ENCODE results near the gene PTPN1.
"Not testable (repeated sequence)": the region's sequence is repeated elsewhere in the genome, so short reads cannot be mapped to it uniquely, and the experiment has no call there.

Gene PTPN1

DNA sequence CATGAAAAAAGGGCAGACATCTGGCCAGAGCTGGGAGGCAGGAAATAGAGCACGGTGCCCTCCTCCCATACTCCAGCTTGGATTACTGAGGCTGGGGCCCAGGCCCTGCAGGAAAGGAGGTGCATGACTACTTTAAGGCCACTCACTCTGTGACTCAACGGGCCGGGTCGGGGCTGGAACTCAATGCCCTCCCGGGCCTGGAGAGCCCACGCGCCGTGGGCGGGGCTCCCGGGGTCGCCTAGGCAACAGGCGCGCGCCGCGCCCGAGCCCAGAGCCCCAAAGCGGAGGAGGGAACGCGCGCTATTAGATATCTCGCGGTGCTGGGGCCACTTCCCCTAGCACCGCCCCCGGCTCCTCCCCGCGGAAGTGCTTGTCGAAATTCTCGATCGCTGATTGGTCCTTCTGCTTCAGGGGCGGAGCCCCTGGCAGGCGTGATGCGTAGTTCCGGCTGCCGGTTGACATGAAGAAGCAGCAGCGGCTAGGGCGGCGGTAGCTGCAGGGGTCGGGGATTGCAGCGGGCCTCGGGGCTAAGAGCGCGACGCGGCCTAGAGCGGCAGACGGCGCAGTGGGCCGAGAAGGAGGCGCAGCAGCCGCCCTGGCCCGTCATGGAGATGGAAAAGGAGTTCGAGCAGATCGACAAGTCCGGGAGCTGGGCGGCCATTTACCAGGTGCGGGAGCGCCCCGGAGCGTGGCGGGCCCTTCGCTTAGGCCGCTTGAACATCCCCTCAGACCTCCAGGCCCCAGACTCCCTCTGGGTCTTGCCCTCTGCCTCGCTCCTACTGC, at the start of gene PTPN1:
Gene PTPN1 (plus strand): TSS at position 461 of the 783 bp plus-strand sequence. CDS start 145 bp downstream, at position 606.
- DNase-seq: peak; percentile 99

DNA sequence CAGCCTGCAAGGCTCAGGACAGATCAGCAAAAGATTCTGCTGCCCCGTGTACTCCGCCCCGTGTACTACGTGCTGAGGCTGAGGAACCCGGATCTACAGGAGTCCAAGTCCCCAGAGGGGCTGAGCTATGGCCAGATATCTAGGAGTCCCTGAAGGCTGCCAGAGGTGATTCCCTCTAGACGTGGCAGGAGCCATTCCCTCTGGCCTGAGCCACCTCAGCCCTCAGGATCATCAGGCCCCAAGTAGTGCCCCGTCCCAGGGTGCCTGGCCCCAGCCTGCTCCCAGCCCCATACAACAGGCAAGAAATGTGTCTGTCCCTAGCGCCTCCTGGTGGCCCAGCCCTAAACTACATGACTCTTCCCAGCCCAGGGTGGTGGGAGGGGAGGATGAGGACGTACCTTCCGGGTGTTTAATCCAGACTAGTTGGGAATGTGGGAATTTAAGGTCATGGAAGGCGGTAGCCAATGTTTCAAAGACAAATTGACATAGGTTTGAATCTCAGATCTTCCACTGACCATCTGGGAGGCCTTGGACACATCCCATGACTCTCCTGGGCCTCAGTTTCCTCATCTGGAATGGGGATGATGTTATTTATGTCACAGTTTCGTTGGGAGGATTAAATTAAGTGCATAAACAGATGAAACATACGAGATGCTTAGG, 49.4 kb upstream of the PTPN1 start:
- peak; percentile 83 for DNase-seq

DNA sequence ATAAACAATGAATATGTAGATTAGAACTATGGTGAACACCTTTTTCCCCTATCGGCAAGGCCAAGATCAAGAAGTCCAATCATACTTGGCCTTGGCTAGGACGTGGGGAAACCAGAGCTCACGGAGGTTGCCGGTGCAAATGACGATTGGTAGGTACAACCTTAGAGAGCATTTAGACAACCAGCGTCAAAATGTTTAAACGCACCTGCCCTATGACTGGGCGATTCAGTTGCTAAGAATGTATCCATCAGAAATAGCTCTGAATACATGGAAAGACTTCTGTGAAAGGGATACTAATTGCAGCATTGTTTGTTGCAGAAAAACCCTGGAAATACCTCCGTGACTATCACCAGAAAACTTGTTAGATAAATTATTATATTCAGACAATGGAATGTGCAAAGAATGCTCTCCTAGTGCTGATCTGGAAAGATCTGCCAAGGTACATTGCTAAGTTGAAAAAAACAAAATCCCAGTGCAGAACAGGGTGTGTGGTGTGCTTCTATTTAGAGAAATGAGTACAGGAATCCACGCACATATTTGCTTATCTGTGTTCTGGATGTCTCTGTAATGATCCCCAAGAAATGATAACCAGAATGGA, 48.0 kb upstream of the PTPN1 start:
- no peak for DNase-seq

DNA sequence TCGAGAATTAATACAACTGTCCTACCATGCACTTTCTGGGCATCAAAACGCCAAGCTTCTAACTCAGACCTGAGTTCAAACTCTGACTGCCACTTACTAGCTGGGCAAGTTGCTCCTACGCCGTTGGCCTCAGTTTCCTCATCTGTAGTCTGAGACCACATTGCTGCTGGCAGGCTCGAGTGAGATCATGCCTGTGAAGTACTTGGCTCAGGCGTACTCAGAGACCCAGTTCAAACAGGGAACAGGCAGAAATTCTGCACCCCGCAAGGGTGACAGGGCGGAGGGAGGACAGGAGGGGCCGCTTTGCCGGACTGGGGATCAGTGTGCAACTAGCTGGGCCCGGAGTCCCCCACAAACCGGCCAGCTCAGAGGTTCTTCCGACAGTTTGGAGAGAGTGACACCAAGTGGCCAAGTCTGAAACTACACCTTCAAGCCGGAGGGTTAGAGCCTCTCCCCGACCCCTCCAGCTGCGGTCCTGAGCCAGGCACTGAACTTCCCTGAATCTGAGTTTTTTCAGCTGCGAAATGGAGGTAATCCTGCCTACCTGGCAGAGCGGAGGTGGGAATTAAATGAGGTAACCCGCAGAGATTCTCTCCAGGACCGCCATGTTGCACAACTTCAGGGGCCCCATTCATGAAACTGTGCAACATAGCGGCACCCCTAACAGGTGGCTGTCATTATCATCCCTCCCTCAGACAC, 46.0 kb upstream of the PTPN1 start:
- DNase-seq: peak; percentile 65

DNA sequence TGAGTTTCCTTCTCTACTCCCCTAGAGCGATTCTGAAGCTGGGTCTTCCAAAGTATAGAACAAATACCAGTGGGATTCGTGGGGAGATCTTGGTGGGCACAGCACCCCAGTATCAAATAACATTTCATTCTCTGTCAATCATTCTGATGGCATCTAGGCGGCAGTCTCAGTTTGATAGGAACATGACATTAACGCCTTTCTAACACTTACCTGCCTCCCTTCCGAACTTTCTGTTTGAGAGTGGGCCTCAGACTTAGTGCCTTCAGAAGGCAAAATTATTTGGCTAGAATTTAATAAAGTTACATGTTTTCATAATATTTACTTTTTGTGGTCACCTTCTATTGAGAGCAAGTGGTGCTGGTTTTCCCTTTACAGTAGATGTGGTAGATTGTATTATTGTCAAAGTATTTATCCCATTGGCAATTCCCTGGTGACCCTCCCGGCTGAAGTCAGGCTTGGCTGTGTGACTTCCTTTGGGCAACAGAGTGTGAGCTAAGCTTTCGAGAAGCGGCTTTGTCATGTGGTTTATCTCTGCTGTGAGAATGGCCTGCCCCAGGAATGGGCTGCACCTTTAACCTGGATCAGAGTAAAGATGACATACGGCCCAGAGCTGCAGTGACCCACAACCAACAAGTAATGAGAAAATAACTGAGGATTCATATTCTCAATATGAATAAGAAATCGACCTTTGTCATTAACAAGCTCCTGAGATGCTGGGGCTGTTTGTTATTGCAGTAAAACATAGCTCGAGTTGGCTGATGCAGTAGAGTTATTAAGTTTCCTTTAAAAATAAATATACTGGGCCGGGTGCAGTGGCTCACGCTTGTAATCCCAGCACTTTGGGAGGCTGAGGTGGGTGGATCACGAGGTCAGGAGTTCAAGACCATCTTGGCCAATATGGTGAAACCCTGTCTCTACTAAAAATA, 45.2 kb upstream of the PTPN1 start:
- no peak for DNase-seq

DNA sequence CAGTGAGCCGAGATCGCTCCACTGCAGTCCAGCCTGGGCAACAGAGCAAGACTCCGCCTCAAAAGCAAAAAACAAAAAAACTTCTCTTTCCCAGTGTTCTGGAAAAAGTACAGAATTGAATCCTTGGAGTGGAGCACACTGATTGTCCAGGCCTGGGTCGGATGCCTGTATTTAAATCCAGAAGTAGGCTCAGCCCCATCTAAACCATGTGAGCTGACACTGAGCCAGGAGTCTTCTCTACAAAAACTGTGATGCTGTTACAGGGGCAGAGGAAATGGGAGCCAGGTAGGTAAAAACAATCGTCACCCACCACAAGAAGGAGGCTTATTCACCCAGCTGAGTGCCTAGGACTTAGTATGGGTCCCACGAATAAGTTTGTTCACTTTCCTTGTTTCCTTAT, 43.0 kb upstream of the PTPN1 start:
- no peak for DNase-seq

DNA sequence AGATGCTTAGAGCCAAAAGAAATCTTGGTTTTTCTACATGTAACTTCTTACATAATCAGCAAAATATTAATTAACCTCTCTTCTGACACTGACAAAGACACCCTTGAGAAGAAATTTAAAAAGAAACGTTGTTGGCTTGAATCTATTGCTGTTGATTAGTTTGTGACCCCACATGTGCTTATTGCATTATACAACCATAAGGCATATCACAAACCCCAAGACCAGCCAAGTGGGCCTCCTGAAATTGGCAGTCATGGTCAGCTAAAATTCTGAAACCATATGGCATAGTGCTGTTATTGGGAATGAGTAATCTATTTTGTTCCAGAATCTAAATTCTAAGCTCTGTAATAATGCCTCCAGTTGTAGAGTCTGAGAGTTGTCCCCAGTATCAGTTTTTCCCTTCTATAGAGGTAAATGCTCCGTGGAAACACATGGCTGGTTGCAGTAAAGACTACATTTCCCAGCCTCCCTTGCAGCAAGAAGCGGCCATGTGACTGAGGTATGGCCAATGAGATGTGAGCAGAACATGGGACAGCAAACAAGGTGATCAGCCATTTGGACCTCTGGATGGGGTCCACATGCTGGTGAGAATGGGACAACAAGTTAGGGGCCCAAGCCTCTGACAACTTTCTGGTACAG, 42.3 kb upstream of the PTPN1 start:
- peak; percentile 61 for DNase-seq

DNA sequence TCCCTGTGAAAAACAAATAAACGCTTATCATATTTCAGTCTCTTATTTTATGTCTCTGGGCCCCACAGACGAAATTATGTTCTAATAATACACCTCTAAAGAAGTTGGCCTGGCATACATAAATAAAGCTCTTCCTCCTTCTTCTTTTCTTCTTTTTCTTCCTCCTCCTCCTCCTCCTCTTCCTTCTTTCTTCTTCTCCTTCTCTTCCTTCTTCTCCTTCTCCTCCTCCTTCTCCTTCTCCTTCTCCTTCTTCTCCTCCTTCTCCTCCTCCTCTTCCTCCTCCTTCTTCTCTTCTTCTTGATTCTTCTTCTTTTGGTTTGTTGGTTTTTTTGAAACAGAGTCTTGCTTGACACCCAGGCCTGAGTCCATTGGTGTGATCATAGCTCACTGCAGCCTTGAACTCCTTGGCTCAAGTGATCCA, 41.8 kb upstream of the PTPN1 start:
- no peak for DNase-seq

DNA sequence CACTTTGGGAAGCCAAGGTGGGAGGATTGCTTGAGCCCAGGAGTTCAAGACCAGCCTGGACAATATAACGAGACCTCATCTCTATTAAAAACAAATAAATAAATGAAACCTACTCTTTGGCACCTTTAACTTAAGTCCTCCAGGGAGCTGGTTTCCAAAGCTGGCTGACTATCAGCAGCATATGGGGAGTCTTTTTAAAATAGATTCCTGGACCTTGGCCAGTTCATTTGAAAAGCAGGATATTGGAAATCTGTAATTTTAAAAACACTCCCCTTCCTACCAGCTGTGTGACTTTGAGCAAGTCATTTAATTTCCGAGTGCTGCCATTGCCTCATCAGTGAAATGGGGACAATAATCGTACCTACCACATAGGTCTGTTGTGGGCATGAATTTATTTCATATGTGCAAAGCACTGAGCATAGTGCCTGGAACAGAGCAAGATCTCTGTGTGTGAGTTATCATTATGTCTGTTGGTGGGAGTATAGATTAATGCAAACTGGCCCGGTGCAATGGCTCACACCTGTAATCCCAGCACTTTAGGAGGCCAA, 40.9 kb upstream of the PTPN1 start:
- DNase-seq: no peak

DNA sequence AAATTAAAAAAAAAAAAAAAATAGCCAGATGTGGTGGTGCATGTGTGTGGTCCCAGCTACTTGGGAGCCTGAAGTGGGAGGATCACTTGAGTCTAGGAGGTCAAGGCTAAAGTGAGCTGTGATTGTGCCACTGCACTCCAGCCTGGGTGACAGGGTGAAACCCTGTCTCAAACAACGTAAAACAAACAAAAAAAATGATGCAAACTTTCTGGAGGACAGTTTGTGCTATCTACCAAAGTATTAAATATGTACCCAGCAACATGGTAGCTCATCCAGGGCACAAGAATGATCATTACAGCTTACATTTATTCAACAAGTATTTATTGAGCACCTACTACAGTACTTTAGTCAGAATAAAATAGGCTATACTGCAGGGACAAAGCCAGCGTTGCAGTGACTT, 40.4 kb upstream of the PTPN1 start:
- no peak for DNase-seq

DNA sequence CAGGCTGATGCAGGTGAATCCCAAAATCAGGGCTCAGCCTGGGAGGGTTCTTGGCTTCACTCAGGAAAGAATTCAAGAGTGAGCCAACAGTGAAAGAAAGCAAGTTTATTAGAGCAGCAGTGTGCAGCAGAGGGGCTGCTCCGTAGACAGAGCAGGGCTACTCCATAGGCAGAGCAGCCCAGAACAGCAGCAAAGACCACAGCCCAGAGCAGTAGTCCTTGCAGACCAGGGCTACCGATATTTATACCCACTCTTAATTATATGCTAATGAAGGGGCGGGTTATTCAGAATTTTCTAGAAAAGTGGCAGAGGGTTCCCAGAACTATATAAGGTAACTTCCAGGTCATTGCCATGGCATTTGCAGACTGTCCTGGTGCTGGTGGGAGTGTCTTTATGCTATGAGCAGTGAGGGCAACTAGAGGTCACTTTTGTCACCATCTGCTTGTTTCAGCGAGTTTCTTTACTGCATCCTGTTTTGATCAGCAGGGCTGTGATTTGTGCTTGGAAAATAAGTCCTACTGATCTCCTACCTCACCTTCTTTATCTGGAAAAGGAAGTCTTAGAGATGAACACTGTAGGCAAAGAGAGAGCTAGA, 39.8 kb upstream of the PTPN1 start:
- DNase-seq: peak; percentile 33

DNA sequence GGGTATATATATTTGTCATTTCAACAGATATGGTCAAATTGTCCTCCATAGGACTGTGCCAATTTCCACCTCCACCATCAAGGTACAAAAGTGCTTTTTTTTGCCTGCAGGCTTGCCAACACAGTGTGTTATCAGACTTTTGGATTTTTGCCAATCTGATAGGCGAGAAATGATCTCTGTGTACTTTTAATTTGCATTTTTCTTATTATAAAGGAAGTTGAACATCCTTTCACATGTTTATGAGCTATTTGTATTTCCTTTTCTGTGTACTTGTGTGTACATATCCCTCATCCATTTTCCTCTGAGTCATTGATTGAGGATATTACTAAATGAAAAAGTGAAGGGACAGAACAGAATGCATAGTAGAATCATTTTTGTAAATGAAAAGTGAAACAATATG, 39.0 kb upstream of the PTPN1 start:
- DNase-seq: no peak

DNA sequence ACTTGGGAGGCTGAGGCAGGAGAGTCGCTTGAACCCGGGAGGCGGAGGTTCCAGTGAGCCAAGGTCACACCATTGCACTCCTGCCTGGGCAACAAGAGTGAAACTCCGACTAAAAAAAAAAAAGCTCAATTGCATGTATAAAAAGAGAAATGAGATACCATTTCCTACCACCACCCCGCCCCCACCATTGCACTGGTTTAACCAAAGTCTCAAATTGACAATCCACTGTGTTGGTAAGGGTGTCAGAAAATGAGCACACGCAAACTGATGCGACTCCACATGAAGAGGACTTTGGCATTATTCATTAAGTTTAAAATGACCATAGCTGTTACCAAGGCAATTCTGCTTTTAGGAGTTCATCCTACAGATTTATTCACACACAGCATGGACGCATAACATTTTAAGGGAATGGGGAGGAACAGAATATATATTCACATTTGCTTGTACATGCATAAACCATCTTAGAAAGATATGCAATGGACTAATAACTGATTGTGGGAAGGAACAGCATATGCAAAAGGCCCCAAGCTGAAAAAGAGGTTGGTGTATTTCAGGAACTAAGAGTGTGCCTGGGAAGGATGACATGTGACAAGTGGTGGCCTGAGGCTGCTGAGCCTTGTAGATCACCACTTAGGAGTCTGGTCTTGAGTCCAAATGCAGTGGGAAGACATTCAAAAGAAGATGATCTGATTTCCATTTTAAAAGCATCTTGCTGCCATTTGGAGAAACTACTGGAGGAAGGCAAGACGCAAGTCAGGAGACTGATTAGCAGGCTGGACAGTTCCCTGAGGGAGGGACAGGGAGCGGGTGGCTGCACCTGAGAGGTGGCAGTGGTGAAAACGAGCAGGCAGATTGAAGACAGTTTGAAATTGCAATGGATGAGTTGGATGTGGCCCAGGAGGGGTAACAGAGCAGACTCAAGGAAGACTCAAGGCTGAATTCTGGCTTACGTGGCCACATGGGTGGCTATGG, 37.2 kb upstream of the PTPN1 start:
- DNase-seq: no peak

DNA sequence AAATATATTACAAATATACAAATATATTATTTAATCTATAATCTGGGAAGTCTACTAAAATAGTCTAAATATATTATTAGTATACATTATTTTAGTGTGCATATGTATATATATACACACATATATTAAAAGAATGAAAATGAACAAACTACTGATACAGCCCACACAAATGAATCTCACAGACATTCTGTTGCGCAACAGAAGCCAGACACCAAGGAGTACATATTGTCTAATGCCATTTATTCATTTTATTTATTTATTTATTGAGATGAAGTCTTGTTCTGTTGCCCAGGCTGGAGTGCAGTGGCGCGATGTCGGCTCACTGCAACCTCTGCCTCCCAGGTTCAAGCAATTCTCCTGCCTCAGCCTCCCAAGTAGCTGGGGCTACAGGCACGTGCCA, 35.8 kb upstream of the PTPN1 start:
- DNase-seq: not testable (repeated sequence)

DNA sequence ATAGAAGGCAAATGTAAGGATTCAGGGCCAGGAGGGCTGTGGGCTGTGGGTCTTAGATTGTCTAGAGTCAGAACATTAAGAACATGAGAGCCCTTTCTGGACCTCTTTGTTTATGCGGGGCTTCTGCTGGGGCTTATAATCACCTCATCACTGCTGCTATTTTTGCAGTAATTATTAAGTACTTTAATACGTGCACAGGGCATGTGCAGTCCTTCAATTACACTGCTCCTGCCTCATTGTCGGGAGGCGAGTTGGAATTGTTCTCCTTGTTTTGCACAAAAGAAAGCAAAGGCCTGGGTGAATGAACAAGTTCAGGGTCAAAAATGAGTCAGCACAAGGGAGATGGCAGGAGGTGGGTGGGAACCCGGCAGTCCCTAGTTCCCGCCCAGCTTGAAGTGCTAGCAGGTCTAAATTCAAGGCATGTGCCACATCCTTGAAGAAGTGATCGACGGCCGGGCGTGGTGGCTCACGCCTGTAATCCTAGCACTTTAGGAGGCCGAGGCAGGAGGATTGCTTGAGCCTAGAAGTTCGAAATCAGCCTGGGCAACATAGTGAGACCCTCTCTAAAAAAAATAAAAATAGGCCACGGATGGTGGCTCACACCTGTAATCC, 34.4 kb upstream of the PTPN1 start:
- peak; percentile 22 for DNase-seq

DNA sequence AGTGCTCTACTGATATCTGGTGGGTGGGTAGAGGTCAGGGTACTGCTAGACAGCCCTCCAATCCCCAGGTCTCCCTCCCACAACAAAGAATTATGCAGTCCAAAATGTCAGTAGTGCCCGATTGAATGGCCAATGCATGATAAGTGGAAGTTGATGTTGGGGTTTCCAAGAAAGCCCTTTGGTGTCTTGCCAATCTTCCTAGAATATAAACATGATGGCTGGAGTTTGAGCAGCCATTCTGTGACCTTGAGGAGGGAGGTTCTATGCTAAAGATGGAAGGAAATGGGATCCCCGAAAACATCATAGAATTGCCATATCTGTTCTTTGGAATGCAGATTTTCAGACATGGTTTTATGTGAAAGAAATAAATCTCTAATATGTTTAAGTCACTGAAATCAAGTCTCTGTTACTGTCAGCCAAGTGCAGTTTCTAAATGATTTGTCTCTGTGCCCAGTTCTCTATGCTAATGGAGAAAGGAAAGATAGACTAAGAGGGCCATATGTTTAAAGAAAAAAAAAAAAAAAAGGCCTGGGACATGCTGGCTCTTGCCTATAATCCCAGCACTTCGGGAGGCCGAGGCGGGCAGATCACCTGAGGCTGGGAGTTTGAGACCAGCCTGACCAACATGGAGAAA, 32.8 kb upstream of the PTPN1 start:
- no peak for DNase-seq

DNA sequence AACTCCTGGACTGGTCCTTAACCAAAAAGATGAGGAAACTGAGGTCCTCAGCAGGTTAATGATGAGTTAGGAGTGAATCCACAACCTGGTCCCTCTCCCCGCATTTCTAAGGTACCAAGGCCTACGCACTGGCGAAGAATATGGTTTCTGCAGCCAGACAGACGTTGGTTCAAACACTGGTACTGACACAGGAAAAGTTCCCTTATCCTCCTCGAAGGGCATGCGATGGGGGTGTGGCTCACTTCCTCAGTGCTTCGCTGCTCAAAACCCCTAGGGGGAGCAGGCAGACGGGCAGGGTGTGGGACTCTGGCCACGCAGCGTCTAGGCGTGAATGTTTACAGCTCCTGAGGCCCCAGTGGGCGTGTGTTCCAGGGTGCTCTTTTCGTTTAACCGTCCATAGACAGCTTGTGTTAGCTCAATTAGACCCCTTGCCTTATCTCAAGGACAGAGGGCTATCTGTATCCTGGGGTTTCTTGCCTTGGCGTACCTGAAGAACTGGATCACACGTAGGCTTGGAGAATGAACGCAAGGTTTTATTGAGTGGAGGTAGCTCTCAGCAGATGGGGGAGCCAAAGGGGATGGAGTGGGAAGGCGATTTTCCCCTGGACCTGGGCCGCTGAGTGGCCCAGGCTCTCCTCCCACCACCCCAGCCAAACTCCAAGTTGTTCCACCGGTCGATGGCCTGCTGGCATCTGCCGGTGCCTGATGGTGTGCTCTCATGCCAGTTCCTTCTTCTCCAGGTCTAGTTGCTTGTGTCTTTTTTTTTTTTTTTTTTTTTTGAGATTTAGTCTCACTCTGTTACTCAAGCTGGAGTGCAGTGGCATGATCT, 31.8 kb upstream of the PTPN1 start:
- DNase-seq: peak; percentile 81

DNA sequence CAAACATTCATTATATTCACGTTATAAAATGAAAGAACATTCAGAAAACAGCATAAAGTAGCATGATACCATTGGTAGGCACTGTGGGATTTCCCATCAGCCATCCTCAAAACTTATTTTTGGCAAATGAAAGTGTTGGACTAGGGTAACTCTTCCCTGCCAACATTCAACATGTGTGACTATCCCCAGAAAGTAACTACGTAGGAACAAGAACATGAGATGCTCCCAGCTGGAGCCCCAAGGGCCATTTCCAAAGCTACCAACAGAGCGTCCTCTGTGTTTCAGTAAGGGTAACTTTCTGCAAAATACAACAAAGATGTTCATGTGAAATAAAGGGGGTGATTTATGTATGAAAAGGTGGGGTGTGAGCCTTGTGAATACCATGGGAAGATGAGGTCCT, 28.4 kb upstream of the PTPN1 start:
- DNase-seq: no peak

Data from DMS53 (cell line).